Testis (tissue), 3 donors: ENCODE data around the gene CEP63. TPM values are rescaled to one million over a fixed set of nuclear protein-coding genes. Genes with fewer than 3 reads are reported as not detected.
"Not testable (repeated sequence)": the region's sequence is repeated elsewhere in the genome, so short reads cannot be mapped to it uniquely, and the experiment has no call there.

ENCODE experiments used
- DNase-seq: peaks from one replicate; pipeline ENCODE4 v3.0.0-alpha.2; 2019
- H3K27ac ChIP-seq, 2 donors: fragments of 200-600 bp; sonication (generic); one replicate each; pipeline ENCODE4 v1.5.1; 2019
- H3K27me3 ChIP-seq: fragments of 200-600 bp; sonication (generic); one replicate; pipeline ENCODE4 v1.5.1; 2019
- H3K36me3 ChIP-seq: fragments of 200-600 bp; sonication (generic); one replicate; pipeline ENCODE4 v1.5.1; 2017; ENCODE audit warnings: low read depth; ENCODE audit errors: missing control alignments
- H3K4me1 ChIP-seq: fragments of 200-600 bp; sonication (generic); one replicate; pipeline ENCODE4 v1.5.1; 2019
- H3K4me3 ChIP-seq, 2 donors: fragments of 200-600 bp; sonication (generic); one replicate each; pipeline ENCODE4 v1.5.1; 2017 to 2019
- H3K9me3 ChIP-seq: fragments of 200-600 bp; sonication (generic); one replicate; pipeline ENCODE4 v1.5.1; 2017
- POLR2A ChIP-seq: fragments of 450-650 bp; IDR thresholded peaks from one replicate; pipeline ENCODE4 v1.6.1; 2017; ENCODE audit warnings: antibody characterized with exemption, mild to moderate bottlenecking, moderate library complexity
- WGBS, 2 donors: methylation state at CpG; one replicate each; pipeline ENCODE4 v1.1.5; 2018; 5-methylcytosine and 5-hydroxymethylcytosine counted together
- intact Hi-C: fragments of 100-400 bp; cut with DNase I; formaldehyde crosslinking; loops from one replicate; pipeline ENCODE4 v1.15.1; 2023; ENCODE audit warnings: low total_unique reads
- polyA plus RNA-seq: library from polyadenylated mRNA; stranded (reverse); fragments of 350-450 nt; fragmentation: Illumina TruSeq; extraction: RNeasy Lipid Tissue Mini Kit (QIAGEN cat#74804); gene quantifications from one replicate; pipeline ENCODE4 v1.2.3, GENCODE V29; 2014; ENCODE audit warnings: low read depth, low replicate concordance; ENCODE audit not compliant: insufficient read depth
- total RNA-seq, 2 donors: library from RNA; depleted of rRNA; stranded (reverse); fragments of >200 nt; gene quantifications; one replicate each; pipeline ENCODE4 v1.2.3, GENCODE V29; 2016
- TF ChIP-seq, protein P1 (sequence below), 3 experiments: fragments of 450-650 bp in 2 of 3; fragments of 200-600 bp in 1 of 3; sonication (generic) in 1 of 3; IDR thresholded peaks; one replicate each; pipeline ENCODE4 v1.5.1; 2016 to 2019; ENCODE audit warnings: antibody characterized with exemption in 3 of 3, mild to moderate bottlenecking in 2 of 3, moderate library complexity in 1 of 3

Gene CEP63
- total and polyA plus RNA-seq, 3 donors from 2014 or later = 42.3 to 74.5 (median 45.5) TPM

DNA sequence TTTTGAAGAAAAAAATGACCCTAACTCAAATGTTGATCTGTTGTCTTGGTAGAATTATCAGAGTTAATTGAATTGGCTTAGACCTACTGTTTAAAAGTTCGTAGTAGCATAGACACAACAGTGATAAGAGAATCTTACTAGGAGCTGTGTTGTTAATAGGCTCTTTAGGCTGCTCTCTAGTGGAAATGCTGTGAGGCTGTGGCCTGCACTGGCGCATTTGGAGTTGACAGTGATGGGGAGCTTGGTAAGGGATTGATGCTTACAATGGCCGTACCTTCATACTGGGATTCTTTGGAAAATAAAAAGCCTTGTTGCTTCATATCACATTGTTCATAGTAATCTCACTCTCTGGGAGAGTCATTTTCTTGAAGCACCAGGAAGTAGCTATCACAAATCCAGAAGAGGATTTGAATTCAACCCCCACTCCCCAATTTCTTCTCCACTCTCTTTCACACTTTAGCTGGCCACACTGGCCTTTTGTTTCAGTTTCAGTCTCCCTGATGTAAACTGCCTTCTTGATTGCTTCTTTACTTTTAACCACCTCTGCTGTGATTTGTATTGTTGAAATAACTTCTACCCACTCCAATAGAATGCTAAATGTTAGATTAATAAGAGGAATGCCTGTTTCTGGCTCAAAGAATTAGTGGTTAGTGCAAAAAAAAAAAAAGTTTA lies 56.6 kb downstream of the CEP63 start:
- no peaks in the 10 kb centered on the region for H3K36me3 ChIP-seq
- no peak overlapping the region for H3K4me3 ChIP-seq
- DNase-seq = no peak
- no peaks in the 10 kb centered on the region for H3K27me3 ChIP-seq
- H3K4me1 ChIP-seq = no peaks in the 10 kb centered on the region
- 52 to 69% methylated on average over 3 of the region's 3 CpGs for WGBS, 2 donors
- TF ChIP-seq POLR2A = no peak
- TF ChIP-seq, protein P1, sequence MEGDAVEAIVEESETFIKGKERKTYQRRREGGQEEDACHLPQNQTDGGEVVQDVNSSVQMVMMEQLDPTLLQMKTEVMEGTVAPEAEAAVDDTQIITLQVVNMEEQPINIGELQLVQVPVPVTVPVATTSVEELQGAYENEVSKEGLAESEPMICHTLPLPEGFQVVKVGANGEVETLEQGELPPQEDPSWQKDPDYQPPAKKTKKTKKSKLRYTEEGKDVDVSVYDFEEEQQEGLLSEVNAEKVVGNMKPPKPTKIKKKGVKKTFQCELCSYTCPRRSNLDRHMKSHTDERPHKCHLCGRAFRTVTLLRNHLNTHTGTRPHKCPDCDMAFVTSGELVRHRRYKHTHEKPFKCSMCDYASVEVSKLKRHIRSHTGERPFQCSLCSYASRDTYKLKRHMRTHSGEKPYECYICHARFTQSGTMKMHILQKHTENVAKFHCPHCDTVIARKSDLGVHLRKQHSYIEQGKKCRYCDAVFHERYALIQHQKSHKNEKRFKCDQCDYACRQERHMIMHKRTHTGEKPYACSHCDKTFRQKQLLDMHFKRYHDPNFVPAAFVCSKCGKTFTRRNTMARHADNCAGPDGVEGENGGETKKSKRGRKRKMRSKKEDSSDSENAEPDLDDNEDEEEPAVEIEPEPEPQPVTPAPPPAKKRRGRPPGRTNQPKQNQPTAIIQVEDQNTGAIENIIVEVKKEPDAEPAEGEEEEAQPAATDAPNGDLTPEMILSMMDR (IDR thresholded peaks at IDR 0.05) = no peak
- H3K27ac ChIP-seq = no peak overlapping the region
- no peaks in the 10 kb centered on the region for H3K9me3 ChIP-seq
- intact Hi-C loops = no loop called here

DNA sequence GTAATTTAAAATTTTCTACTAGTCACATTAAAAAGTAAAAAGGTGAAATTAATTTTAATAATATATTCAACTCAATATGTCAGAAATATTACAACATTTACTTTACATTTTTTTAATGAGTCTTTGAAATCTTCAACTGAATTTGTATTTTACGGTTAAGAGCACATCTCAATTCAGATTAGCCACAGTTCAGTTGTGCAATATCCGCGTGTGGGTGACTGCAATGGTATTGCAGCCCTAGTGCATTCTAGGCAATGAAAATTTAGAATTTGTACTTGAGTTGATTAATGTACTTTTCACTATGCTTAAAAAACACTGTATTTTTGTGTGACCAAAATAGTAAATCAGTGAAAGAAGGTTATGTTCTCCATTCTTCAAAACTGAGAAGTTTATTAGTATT lies 57.3 kb downstream of the CEP63 start:
- Histone ChIP-seq H3K36me3 (no peaks in the 10 kb centered on the region), H3K27me3 (no peaks in the 10 kb centered on the region), H3K27ac (no peak overlapping the region), H3K4me1 (no peaks in the 10 kb centered on the region), H3K4me3 (no peak overlapping the region), H3K9me3 (no peaks in the 10 kb centered on the region)
- intact Hi-C loops = no loop called here
- TF ChIP-seq, protein P1 (IDR thresholded peaks at IDR 0.05) = no peak
- TF ChIP-seq POLR2A = no peak
- WGBS, 2 donors = 90 to 93% methylated on average over 3 of the region's 3 CpGs
- DNase-seq = no peak

DNA sequence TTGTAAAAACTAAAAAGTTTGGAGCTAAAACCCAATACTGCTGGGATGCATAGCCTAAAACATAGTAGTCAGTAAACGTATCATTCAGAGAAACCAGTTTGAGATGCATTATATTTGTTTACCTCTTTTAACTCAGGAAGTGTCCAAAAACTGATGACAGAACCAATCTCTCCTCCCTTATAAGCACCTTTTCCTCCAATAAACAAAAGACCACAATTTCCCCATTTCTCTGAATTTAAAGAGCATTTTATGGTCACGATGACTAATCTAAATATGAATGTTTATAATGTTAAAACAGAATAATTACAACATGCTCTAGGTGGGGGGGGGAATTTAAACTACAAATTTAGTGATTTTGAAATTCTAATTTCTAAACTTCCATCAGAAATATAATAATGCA lies 58.5 kb downstream of the CEP63 start:
- DNase-seq = no peak
- intact Hi-C loops = no loop called here
- Histone ChIP-seq H3K27me3 (no peaks in the 10 kb centered on the region), H3K27ac (no peak overlapping the region), H3K4me3 (no peak overlapping the region), H3K4me1 (no peaks in the 10 kb centered on the region), H3K36me3 (no peaks in the 10 kb centered on the region), H3K9me3 (no peaks in the 10 kb centered on the region)
- TF ChIP-seq POLR2A = no peak
- TF ChIP-seq, protein P1 (IDR thresholded peaks at IDR 0.05) = no peak
- WGBS, 2 donors = 86 to 89% methylated on average over 2 of the region's 2 CpGs

DNA sequence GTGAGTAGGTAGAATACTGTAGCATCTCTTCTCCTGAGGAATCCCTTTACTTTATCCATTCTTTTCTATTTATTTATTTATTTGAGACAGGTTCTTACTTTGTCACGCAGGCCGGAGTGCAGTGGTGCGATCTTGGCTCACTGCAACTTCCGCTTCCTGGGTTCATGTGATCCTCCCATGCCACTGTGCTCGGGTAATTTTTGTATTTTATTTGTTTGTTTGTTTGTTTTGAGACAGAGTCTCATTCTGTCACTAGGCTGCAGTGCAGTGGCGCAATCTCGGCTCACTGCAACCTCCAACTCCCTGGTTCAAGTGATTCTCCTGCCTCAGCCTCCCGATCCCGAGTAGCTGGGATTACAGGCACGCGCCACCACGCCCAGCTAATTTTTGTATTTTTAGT lies 58.9 kb downstream of the CEP63 start:
- not testable (repeated sequence) for H3K36me3 ChIP-seq

DNA sequence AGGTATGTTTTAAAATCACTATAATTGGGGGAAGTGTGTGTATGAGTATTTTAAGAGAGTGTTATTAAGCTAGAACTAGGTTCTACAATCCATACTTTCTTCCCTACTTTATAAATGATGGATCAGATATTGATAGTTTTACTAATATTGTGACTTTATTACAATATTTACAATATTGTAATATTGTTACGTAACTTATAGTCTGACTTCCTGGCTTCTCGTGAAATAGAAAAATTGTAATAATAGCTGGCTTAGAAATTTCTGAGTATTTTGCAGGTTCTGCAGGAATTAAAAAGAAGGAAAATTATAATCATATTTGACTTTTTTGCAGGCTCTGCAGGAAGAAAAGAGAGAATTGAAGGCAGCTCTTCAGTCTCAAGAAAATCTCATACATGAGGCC lies 60.0 kb downstream of the CEP63 start:
- Histone ChIP-seq H3K27me3 (no peaks in the 10 kb centered on the region), H3K4me3 (no peak overlapping the region), H3K36me3 (no peaks in the 10 kb centered on the region), H3K4me1 (no peaks in the 10 kb centered on the region), H3K27ac (no peak overlapping the region), H3K9me3 (no peaks in the 10 kb centered on the region)
- DNase-seq = no peak
- TF ChIP-seq, protein P1 (IDR thresholded peaks at IDR 0.05) = no peak
- TF ChIP-seq POLR2A = no peak
- intact Hi-C loops = no loop called here
- 91 to 96% methylated on average over 2 of the region's 2 CpGs for WGBS, 2 donors

More for the DNA sequence above, 58.9 kb downstream of the CEP63 start:
- DNase-seq, H3K27me3 ChIP-seq, H3K27ac ChIP-seq, H3K9me3 ChIP-seq, H3K4me3 ChIP-seq, H3K4me1 ChIP-seq, intact Hi-C loops: not testable (repeated sequence)
- WGBS, 2 donors = 91 to 92% methylated on average over 12 of the region's 12 CpGs
